H9 (cell line): Measurements from ENCODE around the gene DND1. TPM values are rescaled to one million over a fixed set of nuclear protein-coding genes. Genes with fewer than 3 reads are reported as not detected.
"Not testable (repeated sequence)": the region's sequence is repeated elsewhere in the genome, so short reads cannot be mapped to it uniquely, and the experiment has no call there.

Experiments
- DNase-seq: peaks from one replicate; pipeline ENCODE4 v3.0.0-alpha.2; 2017
- H2AFZ ChIP-seq: one replicate; pipeline ENCODE4 v1.6.1; 2013; ENCODE audit warnings: mild to moderate bottlenecking, low read length, control low read depth, moderate library complexity
- H2AK5ac ChIP-seq: 2 replicates; pipeline ENCODE4 v1.6.1; 2013; ENCODE audit warnings: low read length, control low read depth, mixed read lengths; ENCODE audit not compliant: insufficient read length
- H2BK120ac ChIP-seq: one replicate; pipeline ENCODE4 v1.6.1; 2013; ENCODE audit warnings: low read depth, mild to moderate bottlenecking, low read length, control low read depth, inconsistent platforms; ENCODE audit not compliant: poor library complexity, severe bottlenecking
- H2BK12ac ChIP-seq: 2 replicates; pipeline ENCODE4 v1.6.1; 2013; ENCODE audit warnings: low read length, control low read depth, mixed read lengths, low read depth; ENCODE audit not compliant: insufficient read length
- H2BK15ac ChIP-seq: 2 replicates; pipeline ENCODE4 v1.6.1; 2013; ENCODE audit warnings: low read depth, low read length, control low read depth
- H2BK20ac ChIP-seq: one replicate; pipeline ENCODE4 v1.6.1; 2013; ENCODE audit warnings: low read depth, mild to moderate bottlenecking, low read length, control low read depth, inconsistent platforms; ENCODE audit not compliant: poor library complexity, severe bottlenecking
- H2BK5ac ChIP-seq: 2 replicates; pipeline ENCODE4 v1.6.1; 2013; ENCODE audit warnings: low read length, control low read depth, mixed read lengths; ENCODE audit not compliant: insufficient read length
- H3K14ac ChIP-seq: 2 replicates; pipeline ENCODE4 v1.6.1; 2013; ENCODE audit warnings: low read length, control low read depth; ENCODE audit not compliant: insufficient read depth
- H3K18ac ChIP-seq: 2 replicates; pipeline ENCODE4 v1.6.1; 2013; ENCODE audit warnings: low read depth, mild to moderate bottlenecking, mixed read lengths, low read length, control low read depth; ENCODE audit not compliant: insufficient read length
- H3K23ac ChIP-seq: 2 replicates; pipeline ENCODE4 v1.6.1; 2013; ENCODE audit warnings: low read length, control low read depth, mixed read lengths, low read depth; ENCODE audit not compliant: insufficient read length
- H3K23me2 ChIP-seq: 2 replicates; pipeline ENCODE4 v1.6.1; 2013; ENCODE audit warnings: low read depth, mild to moderate bottlenecking, mixed read lengths, low read length, control low read depth; ENCODE audit not compliant: insufficient read length, poor library complexity, severe bottlenecking
- H3K27ac ChIP-seq: 2 replicates; pipeline ENCODE4 v1.5.1; 2013; ENCODE audit warnings: low read length, control low read depth, mixed read lengths, low read depth; ENCODE audit not compliant: insufficient read length
- H3K27me3 ChIP-seq: 2 replicates; pipeline ENCODE4 v1.6.1; 2013; ENCODE audit warnings: low read length, control low read depth, inconsistent platforms; ENCODE audit not compliant: insufficient read depth
- H3K4ac ChIP-seq: 2 replicates; pipeline ENCODE4 v1.6.1; 2013; ENCODE audit warnings: low read depth, mild to moderate bottlenecking, control low read depth, inconsistent platforms, low read length, moderate library complexity
- H3K4me1 ChIP-seq: 2 replicates; pipeline ENCODE4 v1.6.1; 2013; ENCODE audit warnings: low read length, control low read depth, inconsistent platforms; ENCODE audit not compliant: insufficient read depth
- H3K4me2 ChIP-seq: 2 replicates; pipeline ENCODE4 v1.6.1; 2013; ENCODE audit warnings: low read length, control low read depth, mixed read lengths; ENCODE audit not compliant: insufficient read length, insufficient read depth
- H3K56ac ChIP-seq: 2 replicates; pipeline ENCODE4 v1.6.1; 2013; ENCODE audit warnings: low read depth, mild to moderate bottlenecking, mixed read lengths, low read length, control low read depth; ENCODE audit not compliant: insufficient read length
- H3K79me1 ChIP-seq: 2 replicates; pipeline ENCODE4 v1.6.1; 2013; ENCODE audit warnings: low read depth, mild to moderate bottlenecking, moderate library complexity, low read length, control low read depth, inconsistent platforms; ENCODE audit not compliant: insufficient read depth, poor library complexity, severe bottlenecking
- H3K79me2 ChIP-seq: 2 replicates; pipeline ENCODE4 v1.6.1; 2013; ENCODE audit warnings: low read length, control low read depth, inconsistent platforms; ENCODE audit not compliant: insufficient read depth
- H3K9ac ChIP-seq: 2 replicates; pipeline ENCODE4 v1.6.1; 2013; ENCODE audit warnings: low read length, control low read depth, mixed read lengths; ENCODE audit not compliant: insufficient read length; ENCODE audit errors: extremely low read depth
- H3K9me3 ChIP-seq: one replicate; pipeline ENCODE4 v1.6.1; 2013; ENCODE audit warnings: low read depth, low read length, inconsistent platforms; ENCODE audit not compliant: control insufficient read depth
- H3T11ph ChIP-seq: one replicate; pipeline ENCODE4 v1.6.1; 2013; ENCODE audit warnings: mild to moderate bottlenecking, low read length, control low read depth, inconsistent platforms
- H4K20me1 ChIP-seq: one replicate; pipeline ENCODE4 v1.6.1; 2013; ENCODE audit not compliant: control insufficient read depth, insufficient read length, insufficient read depth
- H4K5ac ChIP-seq: 2 replicates; pipeline ENCODE4 v1.6.1; 2013; ENCODE audit warnings: low read depth, mild to moderate bottlenecking, mixed read lengths, low read length, control low read depth; ENCODE audit not compliant: insufficient read length
- H4K8ac ChIP-seq: replicated peaks from 2 replicates; pipeline ENCODE4 v1.6.1; 2013; ENCODE audit warnings: low read length, control low read depth, mixed read lengths, low read depth; ENCODE audit not compliant: insufficient read length
- H4K91ac ChIP-seq: 2 replicates; pipeline ENCODE4 v1.6.1; 2013; ENCODE audit warnings: low read depth, mild to moderate bottlenecking, moderate library complexity, mixed read lengths, low read length, control low read depth; ENCODE audit not compliant: insufficient read length
- H3K27ac Mint-ChIP-seq, 3 experiments: 2 replicates in 2 of 3; 3 replicates in 1 of 3; pipeline ENCODE4 v1.8.0; 2020 to 2021; ENCODE audit warnings: mixed read lengths in 3 of 3, mild to moderate bottlenecking in 1 of 3, moderate library complexity in 1 of 3
- H3K27me3 Mint-ChIP-seq: 2 replicates; pipeline ENCODE4 v1.8.0; 2021; ENCODE audit warnings: low read depth, mild to moderate bottlenecking, moderate library complexity, mixed read lengths
- H3K36me3 Mint-ChIP-seq, 3 experiments: 2 replicates in 2 of 3; 3 replicates in 1 of 3; pipeline ENCODE4 v1.8.0; 2020 to 2021; ENCODE audit warnings: low read depth in 3 of 3, mixed read lengths in 3 of 3; ENCODE audit not compliant: insufficient read depth in 1 of 3
- H3K4me1 Mint-ChIP-seq, 2 experiments: 2 replicates each; pipeline ENCODE4 v1.8.0; 2020; ENCODE audit warnings: mixed read lengths in 2 of 2
- H3K4me3 Mint-ChIP-seq, 2 experiments: 2 replicates in 1 of 2; 3 replicates in 1 of 2; pipeline ENCODE4 v1.8.0; 2020 to 2021; ENCODE audit warnings: mild to moderate bottlenecking in 2 of 2, mixed read lengths in 2 of 2, moderate library complexity in 1 of 2
- H3K9me3 Mint-ChIP-seq, 2 experiments: 2 replicates in 1 of 2; 3 replicates in 1 of 2; pipeline ENCODE4 v1.8.0; 2020; ENCODE audit warnings: mild to moderate bottlenecking in 2 of 2, mixed read lengths in 2 of 2, moderate library complexity in 1 of 2
- WGBS: extraction: QIAGEN DNeasy Blood & Tissue Kit; methylation state at CpG from one replicate; pipeline ENCODE4 v1.1.7; 2013; ENCODE audit warnings: missing lambda C conversion rate, low lambda C conversion rate, mixed read lengths; ENCODE audit not compliant: insufficient read length; ENCODE audit errors: extremely low coverage; 5-methylcytosine and 5-hydroxymethylcytosine counted together
- long read RNA-seq: library from polyadenylated mRNA; unstranded; transcript quantifications from one replicate; pipeline ENCODE4 v2.0.0, GENCODE V29; 2020
- total RNA-seq: library from RNA; stranded (reverse); gene quantifications from 2 replicates; pipeline ENCODE4 v1.2.1, GENCODE V29; 2021
- TF ChIP-seq, protein P1 (sequence below): fragments of 200-600 bp; sonication (generic); conservative IDR thresholded peaks from 3 replicates; pipeline ENCODE4 v1.8.0; 2021; ENCODE audit warnings: antibody characterized with exemption, mild to moderate bottlenecking

Gene DND1
- 2.3 and 2.4 TPM in 2 replicates for total RNA-seq
- long read RNA-seq, partial matches to known transcripts: 0 of 5 reads
- long read RNA-seq, other reads (novel, unspliced or antisense): 4 of 5 reads

DNA sequence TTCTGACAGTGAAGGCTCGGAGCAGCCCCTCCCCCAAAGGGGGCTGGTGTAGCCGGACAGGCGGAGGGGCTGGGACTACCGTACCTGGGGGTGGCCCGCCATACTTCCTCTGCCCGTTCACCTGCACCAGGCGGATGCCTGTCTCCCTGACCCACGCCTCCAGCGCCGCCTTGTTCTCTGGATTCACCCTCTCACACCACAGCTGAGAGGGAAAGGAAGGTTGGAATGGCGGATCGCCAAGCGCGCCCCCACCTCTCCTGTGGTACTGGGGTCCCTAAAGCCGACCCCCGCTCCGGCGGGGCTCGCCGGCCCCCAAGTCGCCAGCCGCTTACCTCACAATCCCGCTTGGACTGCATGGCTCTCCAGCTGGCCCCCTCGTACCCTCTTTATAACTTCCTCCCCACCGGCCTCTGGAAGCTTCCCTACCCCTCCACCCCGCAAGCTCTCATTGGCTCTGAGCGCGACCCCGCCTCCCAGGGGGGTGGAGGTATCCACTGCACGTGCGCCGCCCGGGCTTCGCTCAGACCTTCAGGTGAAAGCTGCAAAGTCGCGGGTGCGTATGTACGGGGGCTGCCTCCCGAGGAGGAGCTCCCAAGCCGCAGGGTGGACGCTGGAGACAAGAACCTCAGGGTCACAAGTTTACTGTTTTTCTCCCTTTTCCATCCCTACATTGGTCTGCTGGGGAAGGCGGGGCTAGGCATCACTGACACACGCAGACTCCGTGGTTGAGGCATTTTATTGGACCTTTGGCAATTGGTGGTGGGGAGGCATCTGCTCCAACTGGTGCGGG, at the start of gene DND1:
Gene DND1, minus strand, starts transcription at position 390 of the 790 bp plus-strand sequence. Its CDS starts 34 bp downstream, at position 356.
- Mint-ChIP-seq H3K36me3 (peaks cover 22 to 81% (median 48%) of the 10 kb centered on the region in 3 experiments), H3K4me3 (peak within 1 kb of the TSS in 1 of 2 experiments; percentile 31; a peak in 1 of 5 replicates), H3K27me3 (no peaks in the 10 kb centered on the region), H3K4me1 (peaks cover 0 to 6% of the 10 kb centered on the region in 2 experiments; a peak in 1 of 4 replicates), H3K27ac (peak within 1 kb of the TSS in 2 of 3 experiments; percentile 49 to 92; a peak in 4 of 7 replicates), H3K9me3 (no peaks in the 10 kb centered on the region)
- Histone ChIP-seq H3K27ac (no peak within 1 kb of the TSS), H3K4me2 (no peak within 1 kb of the TSS), H3K56ac (no peak within 1 kb of the TSS), H3K27me3 (no peaks in the 10 kb centered on the region), H2BK120ac (no peak within 1 kb of the TSS), H3K79me1 (no peaks in the 10 kb centered on the region), H3K23ac (no peak within 1 kb of the TSS), H3K9ac (no peak within 1 kb of the TSS), H3K23me2 (no peaks in the 10 kb centered on the region), H4K20me1 (no peaks in the 10 kb centered on the region), H3K9me3 (no peaks in the 10 kb centered on the region), H3K14ac (no peak within 1 kb of the TSS), H3T11ph (no peak within 1 kb of the TSS), H3K4me1 (no peaks in the 10 kb centered on the region), H4K8ac (no peak within 1 kb of the TSS), H2AFZ (no peak within 1 kb of the TSS), H2AK5ac (no peak within 1 kb of the TSS), H2BK5ac (no peak within 1 kb of the TSS), H4K91ac (no peak within 1 kb of the TSS), H4K5ac (no peak within 1 kb of the TSS), H3K18ac (no peak within 1 kb of the TSS), H3K4ac (no peak within 1 kb of the TSS), H2BK15ac (no peak within 1 kb of the TSS), H2BK12ac (no peak within 1 kb of the TSS), H2BK20ac (no peak within 1 kb of the TSS), H3K79me2 (no peaks in the 10 kb centered on the region)
- TF ChIP-seq, protein P1, sequence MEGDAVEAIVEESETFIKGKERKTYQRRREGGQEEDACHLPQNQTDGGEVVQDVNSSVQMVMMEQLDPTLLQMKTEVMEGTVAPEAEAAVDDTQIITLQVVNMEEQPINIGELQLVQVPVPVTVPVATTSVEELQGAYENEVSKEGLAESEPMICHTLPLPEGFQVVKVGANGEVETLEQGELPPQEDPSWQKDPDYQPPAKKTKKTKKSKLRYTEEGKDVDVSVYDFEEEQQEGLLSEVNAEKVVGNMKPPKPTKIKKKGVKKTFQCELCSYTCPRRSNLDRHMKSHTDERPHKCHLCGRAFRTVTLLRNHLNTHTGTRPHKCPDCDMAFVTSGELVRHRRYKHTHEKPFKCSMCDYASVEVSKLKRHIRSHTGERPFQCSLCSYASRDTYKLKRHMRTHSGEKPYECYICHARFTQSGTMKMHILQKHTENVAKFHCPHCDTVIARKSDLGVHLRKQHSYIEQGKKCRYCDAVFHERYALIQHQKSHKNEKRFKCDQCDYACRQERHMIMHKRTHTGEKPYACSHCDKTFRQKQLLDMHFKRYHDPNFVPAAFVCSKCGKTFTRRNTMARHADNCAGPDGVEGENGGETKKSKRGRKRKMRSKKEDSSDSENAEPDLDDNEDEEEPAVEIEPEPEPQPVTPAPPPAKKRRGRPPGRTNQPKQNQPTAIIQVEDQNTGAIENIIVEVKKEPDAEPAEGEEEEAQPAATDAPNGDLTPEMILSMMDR: no peak
- no CpG with 5 or more reads among the region's 45 CpGs for WGBS
- peak; percentile 46 for DNase-seq

DNA sequence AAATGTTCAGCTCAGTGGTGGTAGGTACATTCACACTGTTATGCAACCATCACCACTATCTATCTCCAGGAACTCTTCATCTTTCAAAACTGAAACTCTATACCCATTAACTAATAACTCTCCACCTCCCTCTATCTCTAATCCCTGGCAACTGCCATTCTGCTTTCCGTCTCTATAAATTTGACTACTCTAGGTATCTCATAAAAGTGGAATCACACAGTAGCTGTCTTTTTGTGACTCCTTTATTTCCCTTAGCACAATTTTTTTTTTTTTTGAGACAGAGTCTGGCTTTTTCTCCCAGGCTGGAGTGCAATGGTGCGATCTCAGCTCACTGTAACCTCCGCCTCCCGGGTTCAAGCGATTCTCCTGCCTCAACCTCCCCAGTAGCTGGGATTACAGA, 48.0 kb upstream of the DND1 start:
- H3K27me3 ChIP-seq, DNase-seq, H3K14ac ChIP-seq, H3K4me1 ChIP-seq, H4K91ac ChIP-seq, H2AK5ac ChIP-seq, H3K23me2 ChIP-seq, H3K27ac ChIP-seq, H3T11ph ChIP-seq, H3K79me2 ChIP-seq, H2BK12ac ChIP-seq, H3K9me3 Mint-ChIP-seq, H3K9ac ChIP-seq, H3K23ac ChIP-seq, H2AFZ ChIP-seq, H3K27me3 Mint-ChIP-seq, H3K4me2 ChIP-seq, H3K9me3 ChIP-seq, H3K27ac Mint-ChIP-seq, H3K56ac ChIP-seq, H4K8ac ChIP-seq, H4K20me1 ChIP-seq, H3K4me1 Mint-ChIP-seq, H2BK20ac ChIP-seq, H3K4ac ChIP-seq, H3K36me3 Mint-ChIP-seq, H4K5ac ChIP-seq, H3K79me1 ChIP-seq, H2BK120ac ChIP-seq, H2BK5ac ChIP-seq, H3K4me3 Mint-ChIP-seq, H3K18ac ChIP-seq, H2BK15ac ChIP-seq: not testable (repeated sequence)
- WGBS: no CpG with 5 or more reads among the region's 5 CpGs
